K562 (cell line): Measurements from ENCODE around the gene SNX18. TPM values are rescaled to one million over a fixed set of nuclear protein-coding genes. Genes with fewer than 3 reads are reported as not detected.
"Not testable (repeated sequence)": the region's sequence is repeated elsewhere in the genome, so short reads cannot be mapped to it uniquely, and the experiment has no call there.

Source experiments
- ATAC-seq: fragments of 200-7000 bp; cut with Tn5 transposase; 3 replicates; pipeline ENCODE4 v1.9.1; 2020; ENCODE audit warnings: moderate library complexity
- BruUV-seq: library from RNA; stranded (reverse); fragments of 400-500 nt; replicated peaks from 2 replicates; lab custom pipeline; 2021; lab: Mats Ljungman, UMichigan
- CTCF ChIA-PET: fragments of 300-600 bp; formaldehyde crosslinking; extraction: SDS; loops from one replicate; lab custom pipeline; 2021; ENCODE audit warnings: low intra/inter-chr PET ratio; lab: Yijun Ruan, JAX
- POLR2A ChIA-PET: fragments of 300-600, 350-650 bp; sonication (Branson Sonifier 250); formaldehyde crosslinking; extraction: SDS; loops from one replicate; lab custom pipeline; 2021; ENCODE audit warnings: antibody characterized with exemption, inconsistent platforms; lab: Yijun Ruan, JAX
- DNase-seq, 4 experiments: peaks; one replicate each; pipeline versions ENCODE4 v3.0.0 to v3.0.0-alpha.2; 2011 to 2018; ENCODE audit warnings: low spot score in 3 of 4, mixed read lengths in 3 of 4; ENCODE audit errors: extremely low read depth in 1 of 4
- FAIRE-seq: peaks from 2 replicates; lab custom pipeline; 2011; peaks lifted over from hg19 to GRCh38; lab: Jason Lieb, UNC
- H2AFZ ChIP-seq: 2 replicates; pipeline ENCODE4 v1.6.0; 2011; ENCODE audit warnings: low read depth, low read length, control low read depth, inconsistent platforms
- H3K27ac ChIP-seq: fragments of 200-600 bp; 3 replicates; pipeline ENCODE4 v1.8.0; 2011; ENCODE audit warnings: low read depth, mild to moderate bottlenecking, control low read depth, inconsistent platforms, low read length, moderate library complexity, mixed read lengths; ENCODE audit errors: extremely low read depth
- H3K27me3 ChIP-seq, 2 experiments: fragments of 300-600 bp in 1 of 2; 2 replicates in 1 of 2; 3 replicates in 1 of 2; pipeline versions ENCODE4 v1.6.0 to v1.8.0; 2011; ENCODE audit warnings: inconsistent platforms in 2 of 2, low read length in 2 of 2, mild to moderate bottlenecking in 1 of 2, mixed read lengths in 1 of 2, moderate library complexity in 1 of 2; ENCODE audit not compliant: control insufficient read depth in 2 of 2, insufficient read depth in 2 of 2
- H3K36me3 ChIP-seq: fragments of 300-600 bp; 3 replicates; pipeline ENCODE4 v1.8.0; 2011; ENCODE audit warnings: mild to moderate bottlenecking, low read length, inconsistent platforms; ENCODE audit not compliant: control insufficient read depth, insufficient read depth
- H3K4me1 ChIP-seq, 2 experiments: fragments of 200-600 bp in 1 of 2; replicated peaks in 1 of 2; 2 replicates in 1 of 2; 3 replicates in 1 of 2; pipeline versions ENCODE4 v1.5.1 to v1.8.0; 2011; ENCODE audit warnings: inconsistent platforms in 2 of 2, low read length in 2 of 2, mild to moderate bottlenecking in 1 of 2, mixed read lengths in 1 of 2, moderate library complexity in 1 of 2; ENCODE audit not compliant: control insufficient read depth in 2 of 2, insufficient read depth in 2 of 2
- H3K4me2 ChIP-seq: 2 replicates; pipeline ENCODE4 v1.6.1; 2011; ENCODE audit warnings: low read length, control low read depth, inconsistent platforms, mixed read lengths; ENCODE audit not compliant: insufficient read depth
- H3K4me3 ChIP-seq: fragments of 200-600 bp; sonication (generic), shearing (Covaris generic); 2 replicates; pipeline ENCODE4 v1.5.1; 2016; ENCODE audit warnings: control low read depth, inconsistent platforms
- H3K79me2 ChIP-seq: fragments of 200-600 bp; 3 replicates; pipeline ENCODE4 v1.8.0; 2011; ENCODE audit warnings: low read length, inconsistent platforms; ENCODE audit not compliant: control insufficient read depth, insufficient read depth
- H3K9ac ChIP-seq, 2 experiments: 2 replicates each; pipeline versions ENCODE4 v1.6.0 to v1.6.1; 2011; ENCODE audit warnings: low read depth in 2 of 2, low read length in 2 of 2, control low read depth in 1 of 2, inconsistent platforms in 1 of 2, mild to moderate bottlenecking in 1 of 2, mixed read lengths in 1 of 2; ENCODE audit not compliant: insufficient read depth in 1 of 2
- H3K9me1 ChIP-seq: one replicate; pipeline ENCODE4 v1.6.0; 2011; ENCODE audit warnings: inconsistent platforms, mild to moderate bottlenecking, low read length, moderate library complexity; ENCODE audit not compliant: control insufficient read depth, insufficient read depth
- H3K9me3 ChIP-seq: replicated peaks from 2 replicates; pipeline ENCODE4 v1.5.1; 2011; ENCODE audit warnings: low read depth, low read length, inconsistent platforms; ENCODE audit not compliant: control insufficient read depth, insufficient read depth
- H4K20me1 ChIP-seq: replicated peaks from 2 replicates; pipeline ENCODE4 v1.6.1; 2011; ENCODE audit warnings: low read length, inconsistent platforms, mixed read lengths; ENCODE audit not compliant: control insufficient read depth, insufficient read depth
- C11orf30 ChIP-seq: fragments of 450-650 bp; IDR thresholded peaks from 2 replicates; pipeline ENCODE4 v1.6.1; 2016; ENCODE audit warnings: low read depth, mild to moderate bottlenecking
- MAFG ChIP-seq: fragments of 450-650 bp; conservative IDR thresholded peaks from 2 replicates; pipeline ENCODE4 v1.6.1; 2016; ENCODE audit warnings: missing genetic modification characterization, missing compliant biosample characterization
- MAFK ChIP-seq: IDR thresholded peaks from 2 replicates; pipeline ENCODE4 v1.6.1; 2011; ENCODE audit warnings: low read length, improper control_type of control experiment
- ZNF316 ChIP-seq: fragments of 450-650 bp; IDR thresholded peaks from 2 replicates; pipeline ENCODE4 v1.6.1; 2016
- WGBS: fragments of 100-300 bp; shearing (Covaris generic); methylation state at CpG from one replicate; pipeline ENCODE4 v1.1.6; 2016; ENCODE audit warnings: low coverage, mixed read lengths; ENCODE audit not compliant: insufficient coverage; ENCODE audit errors: missing lambda C conversion rate; 5-methylcytosine and 5-hydroxymethylcytosine counted together
- in situ Hi-C: fragments of 300-500 bp; cut with MboI; formaldehyde crosslinking; loops from 4 replicates; pipeline ENCODE4 v1.15.0; 2018; ENCODE audit warnings: inconsistent platforms, mixed read lengths
- intact Hi-C: fragments of 100-400 bp; cut with micrococcal nuclease; formaldehyde crosslinking; loops from 2 replicates; pipeline ENCODE4 v1.14.2; 2022
- polyA plus RNA-seq, 8 experiments: library from polyadenylated mRNA; depleted of rRNA in 4 of 8; stranded (reverse) in 5 of 8; unstranded in 3 of 8; fragments of >200 nt; fragmentation: Nextera tagmentation in 2 of 8; fragmentation: Illumina TruSeq in 1 of 8; extraction: Ambion mirVana in 2 of 8; extraction: Trizol in 1 of 8; gene quantifications; 2 replicates each; pipeline versions ENCODE4 v1.2.1 to v1.2.3, GENCODE V29; 2011 to 2014; ENCODE audit warnings: inconsistent platforms in 1 of 8, missing spikeins in 1 of 8
- total RNA-seq, 7 experiments: library from RNA; depleted of rRNA in 6 of 7; stranded (reverse); fragments of >200 nt in 6 of 7; fragmentation: Illumina TruSeq in 2 of 7; extraction: Trizol in 2 of 7; gene quantifications; 2 replicates each; pipeline versions ENCODE4 v1.2.1 to v1.2.3, GENCODE V29; 2011 to 2021; ENCODE audit warnings: low replicate concordance in 1 of 7

The SNX18 gene
- total and polyA plus RNA-seq, 9 of the 15 experiments (the other 6 are each of a cell fraction or from before 2014, with no cell fraction given) = 2.3 to 8.8 (median 6.0) TPM

GRCh38 chr5:54485659-54486058, 31.9 kb upstream of the SNX18 start:
- H3K9me1 ChIP-seq, H3K36me3 ChIP-seq, H3K4me3 ChIP-seq, DNase-seq, H3K79me2 ChIP-seq, H3K9ac ChIP-seq, BruUV-seq, H2AFZ ChIP-seq, CTCF ChIA-PET, H3K4me2 ChIP-seq, H3K4me1 ChIP-seq, H3K27ac ChIP-seq, ATAC-seq, H3K27me3 ChIP-seq, FAIRE-seq, H4K20me1 ChIP-seq, H3K9me3 ChIP-seq, intact Hi-C loops, POLR2A ChIA-PET: not testable (repeated sequence)
- in situ Hi-C loops = loop anchor here (10.0 to 25.0 kb wide), 2 partner anchors 231 to 1048 kb away; no protein-coding TSS in a partner anchor
- peak; percentile 18; the same call in 1 of the 2 replicates for TF ChIP-seq MAFK
- peak; percentile 31 for TF ChIP-seq C11orf30
- peak; percentile 29 for TF ChIP-seq MAFG (tag)
- TF ChIP-seq ZNF316 = peak; percentile 78

DNA sequence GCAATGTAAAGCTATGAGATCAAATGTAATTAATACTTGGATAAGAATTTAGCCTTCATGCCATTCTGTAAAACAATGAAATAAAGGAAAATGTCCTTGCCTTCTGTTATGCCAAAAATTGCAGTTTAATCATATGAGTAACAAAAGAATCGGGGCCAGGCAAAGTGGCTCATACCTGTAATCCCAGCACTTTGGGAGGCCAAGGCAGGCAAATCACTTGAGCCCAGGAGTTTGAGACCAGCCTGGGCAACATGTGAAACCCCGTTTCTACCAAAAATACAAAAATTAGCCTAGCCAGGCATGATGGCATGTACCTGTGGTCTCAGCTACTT, 27.9 kb upstream of the SNX18 start:
- 22% methylated on average over 2 of the region's 2 CpGs for WGBS
- not testable (repeated sequence) for ATAC-seq

More for the DNA sequence above, 27.9 kb upstream of the SNX18 start:
- CTCF ChIA-PET = interaction anchor here (0.5 to 1.9 kb wide), 4 partner anchors 46 to 248 kb away, joined by 3 to 8 read pairs (median 5); no protein-coding TSS in a partner anchor
- not testable (repeated sequence) for H3K9ac ChIP-seq, H3K4me2 ChIP-seq, H3K9me1 ChIP-seq, DNase-seq, H3K79me2 ChIP-seq, BruUV-seq, H4K20me1 ChIP-seq, H3K4me1 ChIP-seq, H3K9me3 ChIP-seq, H3K27ac ChIP-seq, H2AFZ ChIP-seq, H3K27me3 ChIP-seq, H3K36me3 ChIP-seq, FAIRE-seq, H3K4me3 ChIP-seq
- in situ Hi-C loops = loop anchor here (10.0 to 25.0 kb wide), 2 partner anchors 235 to 1052 kb away; no protein-coding TSS in a partner anchor
- intact Hi-C loops = loop anchor here (1.0 kb wide), 3 partner anchors 46 to 246 kb away; no protein-coding TSS in a partner anchor
- POLR2A ChIA-PET = interaction anchor here (0.7 to 1.4 kb wide), 4 partner anchors 125 to 183 kb away, joined by 3 to 6 read pairs (median 3); partner anchors contain the start of gene ARL15
